SU-DHL-6 (cell line): ENCODE results near the gene HECTD1.

Experiments used
- CTCF ChIP-seq: fragments of 200-600 bp; sonication (generic); IDR thresholded peaks from one replicate; pipeline ENCODE4 v1.5.1; 2017; ENCODE audit warnings: antibody characterized with exemption, mild to moderate bottlenecking, low read length, moderate library complexity; ENCODE audit not compliant: insufficient read depth, poor library complexity, severe bottlenecking
- EZH2phosphoT487 ChIP-seq: fragments of 200-600 bp; sonication (generic), shearing (Covaris generic); conservative IDR thresholded peaks from 2 replicates; pipeline ENCODE4 v1.6.1; 2018; ENCODE audit warnings: mild to moderate bottlenecking, antibody characterized with exemption, low read length, moderate library complexity, mixed read lengths

GRCh38 chr14:31080484-31080883 lies 127.1 kb downstream of the HECTD1 start:
- TF ChIP-seq CTCF (no peak), EZH2phosphoT487 (no peak)
